Neuronal stem cell (in vitro differentiated cells): ENCODE measurements around the gene PDE6B.

Experiments used
- DNase-seq: peaks from one replicate; pipeline ENCODE4 v3.0.0-alpha.2; 2013; ENCODE audit warnings: low spot score
- H2AFZ ChIP-seq: one replicate; pipeline ENCODE4 v1.6.1; 2013; ENCODE audit warnings: mild to moderate bottlenecking, low read length, inconsistent platforms
- H2AK5ac ChIP-seq: 2 replicates; pipeline ENCODE4 v1.6.1; 2013; ENCODE audit warnings: low read depth, mild to moderate bottlenecking, inconsistent platforms, low read length, moderate library complexity, mixed read lengths
- H2BK120ac ChIP-seq: 2 replicates; pipeline ENCODE4 v1.6.1; 2013; ENCODE audit warnings: low read depth, mild to moderate bottlenecking, inconsistent platforms, low read length, moderate library complexity, mixed read lengths
- H2BK12ac ChIP-seq: one replicate; pipeline ENCODE4 v1.6.1; 2013; ENCODE audit warnings: low read length, inconsistent platforms
- H2BK15ac ChIP-seq: 2 replicates; pipeline ENCODE4 v1.6.1; 2013; ENCODE audit warnings: mild to moderate bottlenecking, low read length, inconsistent platforms, mixed read lengths
- H2BK5ac ChIP-seq: one replicate; pipeline ENCODE4 v1.6.1; 2013; ENCODE audit warnings: inconsistent platforms, mild to moderate bottlenecking, low read length, moderate library complexity
- H3K14ac ChIP-seq: one replicate; pipeline ENCODE4 v1.6.1; 2013; ENCODE audit warnings: low read length, inconsistent platforms
- H3K18ac ChIP-seq: 2 replicates; pipeline ENCODE4 v1.6.1; 2013; ENCODE audit warnings: low read length, inconsistent platforms
- H3K23ac ChIP-seq: 2 replicates; pipeline ENCODE4 v1.6.1; 2013; ENCODE audit warnings: low read depth, mild to moderate bottlenecking, mixed read lengths, low read length, inconsistent platforms; ENCODE audit not compliant: poor library complexity
- H3K27ac ChIP-seq: replicated peaks from 3 replicates; pipeline ENCODE4 v1.5.1; 2013; ENCODE audit warnings: low read length, inconsistent platforms
- H3K27me3 ChIP-seq, 3 experiments: 2 replicates each; pipeline ENCODE4 v1.6.1; 2013; ENCODE audit warnings: low read length in 3 of 3, mild to moderate bottlenecking in 2 of 3, inconsistent platforms in 1 of 3, low read depth in 1 of 3, mixed read lengths in 1 of 3, moderate library complexity in 1 of 3; ENCODE audit not compliant: control insufficient read depth in 3 of 3, insufficient read depth in 3 of 3
- H3K36me3 ChIP-seq, 2 donors: replicated peaks in 1 of 2; 2 replicates each; pipeline ENCODE4 v1.6.1; 2013; ENCODE audit warnings: low read length in 2 of 2; ENCODE audit not compliant: control insufficient read depth in 2 of 2, insufficient read depth in 2 of 2
- H3K4ac ChIP-seq: 2 replicates; pipeline ENCODE4 v1.6.1; 2013; ENCODE audit warnings: inconsistent platforms, mild to moderate bottlenecking, low read length, moderate library complexity
- H3K4me1 ChIP-seq, 2 donors: 1 replicate in 1 of 2; 2 replicates in 1 of 2; pipeline ENCODE4 v1.6.1; 2013; ENCODE audit warnings: low read length in 2 of 2, low read depth in 1 of 2; ENCODE audit not compliant: control insufficient read depth in 2 of 2, insufficient read depth in 1 of 2
- H3K4me2 ChIP-seq: one replicate; pipeline ENCODE4 v1.6.1; 2013; ENCODE audit warnings: mild to moderate bottlenecking, low read length, inconsistent platforms; ENCODE audit not compliant: insufficient read depth, poor library complexity, severe bottlenecking
- H3K4me3 ChIP-seq, 2 donors: 2 replicates each; pipeline ENCODE4 v1.5.1; 2013; ENCODE audit warnings: low read length in 2 of 2, mild to moderate bottlenecking in 2 of 2, inconsistent platforms in 1 of 2, moderate library complexity in 1 of 2
- H3K79me1 ChIP-seq: one replicate; pipeline ENCODE4 v1.6.1; 2013; ENCODE audit warnings: low read depth, mild to moderate bottlenecking, inconsistent platforms, low read length, moderate library complexity
- H3K9ac ChIP-seq: one replicate; pipeline ENCODE4 v1.6.1; 2013; ENCODE audit warnings: mild to moderate bottlenecking, low read depth, low read length, inconsistent platforms; ENCODE audit not compliant: poor library complexity
- H3K9me3 ChIP-seq, 2 donors: replicated peaks in 1 of 2; 2 replicates each; pipeline versions ENCODE3 to v1.6.1; 2013; ENCODE audit warnings: low read length in 2 of 2, mild to moderate bottlenecking in 2 of 2, inconsistent platforms in 1 of 2, low read depth in 1 of 2, mixed read lengths in 1 of 2, moderate library complexity in 1 of 2; ENCODE audit not compliant: control insufficient read depth in 2 of 2, insufficient read depth in 1 of 2
- H4K8ac ChIP-seq: one replicate; pipeline ENCODE4 v1.6.1; 2013; ENCODE audit warnings: low read depth, mild to moderate bottlenecking, inconsistent platforms, low read length, moderate library complexity
- H4K91ac ChIP-seq: one replicate; pipeline ENCODE4 v1.6.1; 2013; ENCODE audit warnings: low read length, low read depth, mild to moderate bottlenecking, inconsistent platforms; ENCODE audit not compliant: poor library complexity
- WGBS, 2 donors: extraction: QIAGEN DNeasy Blood & Tissue Kit; methylation state at CpG; one replicate each; pipeline ENCODE4 v1.1.7; 2013; ENCODE audit warnings: missing lambda C conversion rate in 2 of 2, mixed read lengths in 1 of 2; ENCODE audit not compliant: insufficient read length in 2 of 2, insufficient replicate concordance in 1 of 2; ENCODE audit errors: extremely low coverage in 2 of 2; 5-methylcytosine and 5-hydroxymethylcytosine counted together

The PDE6B gene

GRCh38 chr4:601612-602558 lies 23.5 kb upstream of the PDE6B start:
- H2AK5ac ChIP-seq, result peak overlapping the region; percentile 77
- DNase-seq, result no peak
- WGBS, 2 donors, result no CpG with 5 or more reads among the region's 24 CpGs
- peak overlapping the region; percentile 30 for H3K9ac ChIP-seq
- no peak overlapping the region for H2BK5ac ChIP-seq
- H3K36me3 ChIP-seq, result no peaks in the 10 kb centered on the region
- H3K14ac ChIP-seq, result no peak overlapping the region
- no peaks in the 10 kb centered on the region for H3K9me3 ChIP-seq
- peak overlapping the region; percentile 56 for H2BK15ac ChIP-seq
- no peak overlapping the region for H3K23ac ChIP-seq
- peaks cover 0 to 4% (median 2%) of the 10 kb centered on the region in 3 experiments for H3K27me3 ChIP-seq
- peaks cover 0 to 2% of the 10 kb centered on the region in 2 donors for H3K4me1 ChIP-seq
- H3K27ac ChIP-seq, result no peak overlapping the region
- no peak overlapping the region for H2BK120ac ChIP-seq
- peak overlapping the region; percentile 74 for H2AFZ ChIP-seq
- H3K4ac ChIP-seq, result no peak overlapping the region
- H3K4me2 ChIP-seq, result no peak overlapping the region
- H4K8ac ChIP-seq, result no peak overlapping the region
- H2BK12ac ChIP-seq, result no peak overlapping the region
- no peak overlapping the region for H3K4me3 ChIP-seq
- H3K18ac ChIP-seq, result peak overlapping the region; percentile 18
- no peaks in the 10 kb centered on the region for H3K79me1 ChIP-seq
- H4K91ac ChIP-seq, result no peak overlapping the region

GRCh38 chr4:602559-602942 lies 22.8 kb upstream of the PDE6B start:
- peak; percentile 65 for DNase-seq
- H3K79me1 ChIP-seq, result no peaks in the 10 kb centered on the region
- H3K4ac ChIP-seq, result no peak overlapping the region
- H2AK5ac ChIP-seq, result peak overlapping the region; percentile 77
- no peak overlapping the region for H2BK120ac ChIP-seq
- no peak overlapping the region for H3K4me3 ChIP-seq
- H3K18ac ChIP-seq, result no peak overlapping the region
- H3K14ac ChIP-seq, result no peak overlapping the region
- H2BK15ac ChIP-seq, result peak overlapping the region; percentile 56
- H2BK12ac ChIP-seq, result no peak overlapping the region
- no peak overlapping the region for H3K9ac ChIP-seq
- no peak overlapping the region for H2BK5ac ChIP-seq
- H3K27ac ChIP-seq, result no peak overlapping the region
- H3K36me3 ChIP-seq, result no peaks in the 10 kb centered on the region
- WGBS, 2 donors, result no CpG with 5 or more reads among the region's 8 CpGs
- H3K4me2 ChIP-seq, result no peak overlapping the region
- no peak overlapping the region for H3K23ac ChIP-seq
- no peaks in the 10 kb centered on the region for H3K9me3 ChIP-seq
- no peak overlapping the region for H4K8ac ChIP-seq
- H3K27me3 ChIP-seq, result peaks cover 0 to 4% (median 2%) of the 10 kb centered on the region in 3 experiments
- H4K91ac ChIP-seq, result no peak overlapping the region
- H2AFZ ChIP-seq, result no peak overlapping the region
- H3K4me1 ChIP-seq, result peaks cover 0 to 2% of the 10 kb centered on the region in 2 donors

- Histone ChIP-seq H3K27ac (no peak overlapping the region), H2BK15ac (no peak overlapping the region), H3K4me3 (no peak overlapping the region), H2AK5ac (no peak overlapping the region), H3K36me3 (no peaks in the 10 kb centered on the region), H4K91ac (no peak overlapping the region), H2BK120ac (no peak overlapping the region), H3K14ac (no peak overlapping the region), H2BK5ac (no peak overlapping the region), H3K4ac (no peak overlapping the region), H3K79me1 (no peaks in the 10 kb centered on the region), H4K8ac (no peak overlapping the region), H3K9me3 (no peaks in the 10 kb centered on the region), H3K23ac (no peak overlapping the region), H2AFZ (no peak overlapping the region), H3K27me3 (peaks cover 0 to 4% (median 0%) of the 10 kb centered on the region in 3 experiments), H2BK12ac (no peak overlapping the region), H3K9ac (no peak overlapping the region), H3K4me1 (peaks cover 0 to 2% of the 10 kb centered on the region in 2 donors), H3K4me2 (no peak overlapping the region), H3K18ac (no peak overlapping the region)
- WGBS, 2 donors, result no CpG with 5 or more reads among the region's 3 CpGs
- DNase-seq, result no peak
These were observed 21.2 kb upstream of the PDE6B start for GRCh38 chr4:604131-604530.

DNA sequence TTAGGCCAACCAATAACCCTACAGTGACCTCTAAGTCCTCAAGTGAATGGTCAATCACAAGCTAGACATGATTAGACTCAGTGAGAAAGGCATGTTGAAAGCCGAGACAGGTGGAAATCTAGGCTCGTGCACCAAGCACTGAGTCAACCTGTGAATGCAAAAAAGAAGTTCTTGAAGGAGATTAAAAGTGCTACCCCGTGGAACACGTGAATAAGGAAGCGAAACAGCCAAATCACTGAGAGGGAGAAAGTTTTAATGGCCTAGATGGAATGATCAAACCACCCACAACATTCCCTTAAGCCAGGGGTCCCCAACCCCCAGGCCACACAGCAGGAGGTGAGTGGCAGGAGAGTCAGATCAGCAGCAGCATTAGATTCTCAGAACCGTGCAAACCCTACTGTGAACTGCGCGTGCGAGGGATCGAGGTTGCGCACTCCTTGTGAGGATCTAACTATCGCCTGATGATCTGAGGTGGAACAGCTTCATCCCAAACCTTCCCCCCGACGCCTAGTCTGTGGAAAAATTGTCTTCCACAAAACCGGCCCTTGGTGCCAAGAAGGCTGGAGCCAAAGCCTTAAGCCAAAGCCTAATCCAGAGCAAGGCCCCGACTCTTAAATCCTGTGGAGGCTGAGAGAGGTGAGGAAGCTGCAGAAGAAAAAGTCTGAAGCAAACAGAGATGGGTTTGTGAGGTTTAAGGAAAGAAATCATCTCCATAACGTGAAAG lies 19.5 kb upstream of the PDE6B start:
- Histone ChIP-seq H2BK15ac (no peak overlapping the region), H3K9ac (no peak overlapping the region), H3K9me3 (peaks cover 0 to 7% of the 10 kb centered on the region in 2 donors), H3K18ac (no peak overlapping the region), H3K23ac (peak overlapping the region; percentile 37), H2BK5ac (no peak overlapping the region), H3K27me3 (peaks cover 0 to 4% (median 0%) of the 10 kb centered on the region in 3 experiments), H4K91ac (no peak overlapping the region), H3K4ac (no peak overlapping the region), H3K27ac (no peak overlapping the region), H4K8ac (no peak overlapping the region), H3K4me3 (no peak overlapping the region), H3K4me2 (no peak overlapping the region), H2AK5ac (no peak overlapping the region), H3K36me3 (no peaks in the 10 kb centered on the region), H2BK120ac (no peak overlapping the region), H2AFZ (no peak overlapping the region), H3K4me1 (peaks cover 0 to 2% of the 10 kb centered on the region in 2 donors), H2BK12ac (no peak overlapping the region), H3K79me1 (no peaks in the 10 kb centered on the region), H3K14ac (no peak overlapping the region)
- DNase-seq, result no peak
- WGBS, 2 donors, result no CpG with 5 or more reads among the region's 17 CpGs
